Superior temporal gyrus (tissue), 1 donor: ENCODE data around the gene SCN4B.

ENCODE experiments used
- DNase-seq: peaks from one replicate; pipeline ENCODE4 v3.0.0-alpha.2; 2016; ENCODE audit errors: extremely low spot score

The SCN4B gene

GRCh38 chr11:118152020-118152551 is 537 bp downstream of the SCN4B start:
- DNase-seq, result no peak

- no peak for DNase-seq
These were observed 1.2 kb downstream of the SCN4B start for GRCh38 chr11:118151431-118151830.

- DNase-seq, result no peak
These were observed 3.1 kb downstream of the SCN4B start for GRCh38 chr11:118149493-118149892.

DNA sequence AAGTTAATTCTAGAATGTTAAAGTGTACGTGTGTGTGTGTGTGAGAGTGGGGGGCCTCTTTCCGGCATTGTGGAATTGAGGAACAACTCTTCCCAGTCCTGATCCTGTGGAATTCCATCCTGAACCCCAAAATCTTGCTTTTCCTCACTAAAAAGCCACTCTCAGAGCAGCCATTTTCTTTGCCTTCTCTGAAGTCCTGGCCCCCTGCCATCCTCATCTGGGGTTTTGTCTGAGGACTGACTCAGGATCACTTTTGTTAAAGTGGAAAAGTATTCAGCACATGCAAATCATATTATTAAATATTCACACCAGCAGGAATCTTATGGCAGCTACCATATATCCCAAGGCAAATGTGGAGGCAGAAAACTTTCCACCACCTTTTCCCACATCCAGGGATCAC is 3.8 kb downstream of the SCN4B start:
- DNase-seq, result no peak

DNA sequence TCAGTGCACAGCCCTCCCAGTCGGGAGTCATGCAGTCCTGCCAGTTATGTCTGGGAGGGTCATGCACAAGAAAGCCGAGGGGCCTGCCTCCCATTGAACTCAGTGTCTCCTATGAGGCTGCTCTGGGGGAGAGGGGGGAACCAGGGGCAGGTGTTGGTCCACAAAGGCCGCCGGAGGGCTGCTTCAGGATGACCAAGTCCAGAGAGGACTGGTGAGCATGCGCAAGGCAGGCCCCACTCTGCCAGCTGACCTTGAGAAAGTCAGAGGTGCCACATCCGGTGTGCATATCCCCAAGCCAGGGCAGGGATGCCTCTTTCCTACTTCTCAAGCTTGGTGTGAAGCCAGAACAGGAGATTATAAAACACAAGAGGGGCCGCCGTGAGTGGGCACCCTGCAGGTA is 4.4 kb downstream of the SCN4B start:
- DNase-seq, result no peak

DNA sequence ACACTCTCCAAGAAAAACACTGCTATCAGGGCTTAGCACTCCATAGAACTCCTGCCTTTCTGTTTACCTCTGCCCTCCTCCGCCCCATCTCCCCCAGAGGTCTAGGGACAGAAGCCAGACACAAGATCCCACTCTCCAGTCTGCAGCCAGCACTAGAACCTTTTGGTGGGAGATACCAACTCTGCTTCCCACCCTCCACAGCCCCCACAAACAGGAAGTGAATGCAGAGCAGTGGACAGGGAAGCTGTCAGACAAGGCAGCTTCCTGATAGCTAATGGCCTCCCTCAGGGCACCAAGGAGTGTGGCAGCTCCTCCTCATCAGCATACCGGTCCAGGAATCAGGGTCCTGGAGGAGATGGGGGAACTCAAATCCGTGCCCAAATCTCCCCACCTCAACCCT is 5.1 kb downstream of the SCN4B start:
- no peak for DNase-seq

DNA sequence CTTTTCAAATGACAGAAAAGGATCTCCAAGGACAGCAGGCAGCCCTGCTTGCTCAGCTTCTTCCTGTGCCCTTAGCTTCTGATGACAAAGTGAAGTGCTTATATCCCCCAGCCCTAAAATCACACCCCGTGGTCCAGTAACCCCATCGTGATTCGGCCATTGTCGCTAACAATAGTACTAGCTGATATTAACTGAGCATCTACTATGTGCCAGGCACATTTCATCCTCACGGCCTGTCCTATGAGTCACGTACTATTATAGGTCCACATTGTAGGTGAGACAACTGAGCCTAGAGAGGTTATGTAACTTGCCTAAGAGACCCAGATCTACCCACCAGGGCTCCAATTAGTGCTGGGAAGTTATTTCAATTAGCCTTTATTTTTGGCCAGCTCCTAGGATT is 6.1 kb downstream of the SCN4B start:
- no peak for DNase-seq

DNA sequence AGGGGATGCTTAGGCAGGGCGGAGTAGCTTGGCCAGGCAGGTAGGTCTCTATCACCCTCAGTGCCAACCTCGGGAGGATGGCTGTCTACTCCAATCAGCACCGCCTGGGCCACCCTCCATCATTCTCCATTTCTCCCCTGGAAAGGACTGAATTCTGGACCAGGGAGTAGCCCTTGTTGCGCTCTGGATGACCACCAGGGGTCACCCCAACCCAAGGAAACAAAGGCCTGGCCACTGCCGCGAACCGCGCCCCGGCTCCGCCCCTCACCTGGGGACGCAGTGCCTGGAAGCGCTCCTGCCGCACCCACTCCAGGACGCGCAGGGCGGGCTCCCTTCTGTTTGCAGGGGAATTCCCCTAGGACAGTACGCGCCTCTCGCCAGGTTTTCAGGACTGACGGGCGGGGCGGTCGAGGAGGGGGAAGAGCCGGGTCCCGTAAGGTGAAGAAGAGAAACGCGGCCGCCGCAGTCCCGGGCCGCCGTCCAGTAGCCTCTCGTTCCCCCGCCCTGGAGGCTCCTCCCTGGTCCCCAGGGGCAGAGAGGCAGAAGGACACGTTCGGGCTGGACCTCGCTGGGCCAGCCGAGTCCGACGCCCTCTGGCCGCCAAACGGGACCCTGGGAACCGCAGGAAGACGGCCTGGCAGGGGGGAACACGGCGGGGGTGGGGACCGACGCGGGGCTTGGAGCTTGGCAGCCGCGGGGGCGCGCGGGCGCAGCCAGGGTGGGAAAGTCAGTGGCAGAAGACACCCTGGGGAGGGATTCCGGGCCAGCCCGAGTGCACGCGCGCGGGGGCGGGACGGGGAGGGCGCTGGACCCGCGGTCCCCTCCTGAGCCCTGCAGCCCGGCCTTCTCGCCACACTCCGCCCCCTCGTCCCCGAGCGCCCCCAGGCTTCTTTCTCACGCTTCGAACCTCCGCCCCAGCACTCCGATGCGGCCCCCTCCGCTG is 7.1 kb downstream of the SCN4B start:
- peak; percentile 91 for DNase-seq

GRCh38 chr11:118144301-118145268 is 8.0 kb downstream of the SCN4B start:
- DNase-seq, result peak; percentile 41

- DNase-seq, result no peak
These were observed 8.9 kb downstream of the SCN4B start for GRCh38 chr11:118143661-118144185.

DNA sequence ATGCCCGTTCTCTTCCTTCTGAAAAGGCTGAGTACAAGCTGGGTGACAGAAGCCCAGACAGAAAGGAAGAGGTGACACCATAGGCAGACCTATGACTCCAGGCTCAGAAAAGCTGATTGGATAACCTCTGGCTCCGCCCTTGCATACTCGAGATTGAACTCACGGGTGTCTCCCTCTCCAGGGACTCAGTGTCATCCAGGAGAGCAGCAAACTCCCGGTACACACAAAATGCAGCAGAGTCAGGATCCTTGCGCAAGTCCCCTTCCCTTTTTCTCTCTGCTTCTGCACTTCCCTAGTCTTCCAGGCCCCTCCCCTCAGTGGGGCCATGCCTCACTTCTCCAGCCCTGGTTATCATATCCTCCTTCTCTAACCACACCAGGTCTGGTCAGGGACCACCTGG is 9.8 kb downstream of the SCN4B start:
- DNase-seq, result no peak

- no peak for DNase-seq
These were observed 10.5 kb downstream of the SCN4B start for GRCh38 chr11:118142081-118142480.

- no peak for DNase-seq
These were observed 13.0 kb downstream of the SCN4B start for GRCh38 chr11:118139578-118139977.

GRCh38 chr11:118138839-118139420 is 13.7 kb downstream of the SCN4B start:
- DNase-seq, result no peak

- DNase-seq, result no peak
These were observed 15.8 kb downstream of the SCN4B start for GRCh38 chr11:118136801-118137200.

DNA sequence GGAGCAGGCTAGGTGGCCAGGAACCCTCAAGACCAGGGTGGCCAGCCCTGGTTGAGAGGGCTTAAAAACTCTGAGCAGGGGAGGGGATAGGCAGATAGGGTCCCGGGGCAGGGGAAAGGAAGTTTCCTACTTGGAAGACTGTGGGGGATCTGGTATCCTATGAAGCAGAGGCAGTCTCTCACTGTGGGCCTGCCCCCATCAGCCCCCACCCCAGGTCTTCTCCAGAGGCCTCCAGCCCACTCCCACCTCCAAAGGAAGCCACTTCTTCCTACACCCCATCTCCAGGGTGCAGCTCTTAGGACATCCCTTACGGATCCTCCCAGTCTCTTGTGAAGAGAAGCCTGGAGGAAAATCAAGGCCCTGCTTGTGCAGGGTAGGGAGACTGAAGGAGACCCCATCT is 16.3 kb downstream of the SCN4B start:
- no peak for DNase-seq

DNA sequence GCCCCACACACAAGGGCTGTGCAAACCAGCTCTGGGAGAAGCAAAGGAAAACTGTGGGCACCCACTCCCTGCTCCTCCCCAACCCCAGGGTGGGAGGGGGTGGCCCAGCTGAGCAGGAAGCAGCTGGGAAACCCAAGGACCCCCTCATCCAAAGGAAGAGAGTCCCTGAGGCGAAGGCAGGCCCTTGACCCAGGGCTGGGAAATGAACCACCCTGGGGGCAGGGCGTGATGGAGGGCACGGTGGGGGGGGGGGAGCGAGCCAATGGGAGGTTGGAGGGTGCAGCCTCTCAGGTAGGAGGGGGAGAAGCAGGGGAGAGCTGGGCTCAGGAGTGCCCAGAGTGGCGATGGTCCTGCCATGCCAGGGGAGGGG is 16.8 kb downstream of the SCN4B start:
- DNase-seq, result no peak

GRCh38 chr11:118135051-118135795 is 17.4 kb downstream of the SCN4B start:
- DNase-seq, result no peak

DNA sequence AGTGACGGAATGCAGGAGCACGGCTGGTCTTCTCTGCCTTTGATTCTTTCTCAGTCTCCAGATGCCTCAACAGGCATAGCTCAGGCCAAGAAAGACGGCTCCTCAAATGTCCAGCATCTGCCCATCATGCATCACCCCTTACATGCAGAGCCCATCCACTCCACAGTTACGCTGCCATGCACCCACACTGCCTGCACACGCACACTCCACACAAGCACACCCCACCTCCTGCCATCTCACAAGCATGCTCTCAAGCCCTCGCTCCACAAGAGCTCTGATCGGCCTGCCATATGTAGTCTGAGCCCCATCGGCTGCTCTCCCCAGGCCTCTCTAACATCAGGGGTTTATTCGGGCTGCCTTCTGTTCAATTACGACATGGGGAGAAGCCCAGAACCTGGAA is 18.8 kb downstream of the SCN4B start:
- no peak for DNase-seq

DNA sequence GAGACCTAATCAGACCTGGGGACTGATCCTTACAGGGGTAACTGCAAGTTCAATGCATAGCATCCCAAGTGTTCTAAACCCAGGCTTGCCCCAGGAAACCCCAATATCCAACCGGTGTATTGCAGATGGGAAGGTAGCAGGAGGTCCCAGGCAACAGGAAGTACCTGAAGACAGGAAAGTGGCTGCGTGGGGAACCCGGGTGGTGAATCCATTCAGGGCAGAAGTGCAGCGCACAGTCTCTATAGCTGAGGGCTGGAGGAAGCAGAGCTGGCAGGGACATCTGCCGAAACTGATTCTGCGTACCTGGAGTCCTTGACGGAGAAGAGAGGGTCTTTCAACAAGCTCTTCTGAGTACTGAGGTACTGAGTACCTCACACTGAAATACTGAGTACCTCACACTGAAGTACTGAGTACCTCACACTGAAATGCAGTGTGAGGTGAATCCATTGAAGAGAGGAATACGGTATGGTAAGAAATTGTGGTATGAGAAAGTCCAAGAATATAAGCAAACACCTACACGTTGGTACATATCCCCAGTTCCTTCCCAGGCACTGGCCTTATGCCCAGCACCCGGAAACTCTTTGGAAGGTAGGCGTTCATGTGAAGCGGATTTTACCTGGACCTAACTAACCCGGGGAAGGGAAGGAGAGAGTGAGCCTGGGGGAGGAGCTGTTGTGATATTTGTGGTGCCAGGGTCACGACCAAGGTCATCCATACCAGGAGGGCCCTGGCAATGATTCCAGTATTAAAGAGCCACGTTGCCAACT is 20.1 kb downstream of the SCN4B start:
- no peak for DNase-seq
